HEK293T (cell line): ENCODE measurements around the gene ZNF311.
A peak's percentile ranks its signal among the peaks of the same experiment; 100 is the strongest.

Experiments
- CTCF ChIA-PET: fragments of 350-600 bp; formaldehyde crosslinking; extraction: SDS; loops from one replicate; lab custom pipeline; 2021; ENCODE audit warnings: antibody characterized with exemption, inconsistent platforms; lab: Yijun Ruan, JAX
- POLR2A ChIA-PET: fragments of 350-600 bp; formaldehyde crosslinking; extraction: SDS; loops from one replicate; lab custom pipeline; 2020; ENCODE audit warnings: antibody characterized with exemption, inconsistent platforms; lab: Yijun Ruan, JAX
- DNase-seq: peaks from one replicate; pipeline ENCODE4 v3.0.0; 2012; ENCODE audit warnings: mixed read lengths; ENCODE audit errors: extremely low spot score
- ARNT ChIP-seq: fragments of 450-650 bp; IDR thresholded peaks from 2 replicates; pipeline ENCODE4 v1.6.1; 2017; ENCODE audit warnings: mild to moderate bottlenecking
- BHLHE40 ChIP-seq: fragments of 450-650 bp; IDR thresholded peaks from 2 replicates; pipeline ENCODE4 v1.6.1; 2016; ENCODE audit warnings: mild to moderate bottlenecking, moderate library complexity, borderline replicate concordance
- CTBP1 ChIP-seq: fragments of 450-650 bp; IDR thresholded peaks from 2 replicates; pipeline ENCODE4 v1.6.1; 2016; ENCODE audit warnings: borderline replicate concordance
- ELF4 ChIP-seq: fragments of 450-650 bp; IDR thresholded peaks from 2 replicates; pipeline ENCODE4 v1.6.1; 2017; ENCODE audit warnings: antibody characterized with exemption
- FOXA1 ChIP-seq: fragments of 450-650 bp; IDR thresholded peaks from 2 replicates; pipeline ENCODE4 v1.6.1; 2016; ENCODE audit warnings: mild to moderate bottlenecking
- FOXK2 ChIP-seq: fragments of 450-650 bp; IDR thresholded peaks from 2 replicates; pipeline ENCODE4 v1.6.1; 2016; ENCODE audit warnings: mild to moderate bottlenecking
- FOXM1 ChIP-seq: fragments of 450-650 bp; IDR thresholded peaks from 2 replicates; pipeline ENCODE4 v1.6.1; 2017; ENCODE audit warnings: mild to moderate bottlenecking, borderline replicate concordance
- HDGF ChIP-seq: fragments of 450-650 bp; IDR thresholded peaks from 2 replicates; pipeline ENCODE4 v1.6.1; 2017; ENCODE audit warnings: antibody characterized with exemption, borderline replicate concordance
- L3MBTL2 ChIP-seq: fragments of 450-650 bp; conservative IDR thresholded peaks from 2 replicates; pipeline ENCODE4 v1.6.1; 2016; ENCODE audit warnings: mild to moderate bottlenecking
- LEF1 ChIP-seq: fragments of 450-650 bp; IDR thresholded peaks from 2 replicates; pipeline ENCODE4 v1.6.1; 2017; ENCODE audit warnings: mild to moderate bottlenecking, borderline replicate concordance
- NFRKB ChIP-seq: fragments of 450-650 bp; IDR thresholded peaks from 2 replicates; pipeline ENCODE4 v1.6.1; 2016; ENCODE audit warnings: mild to moderate bottlenecking, moderate library complexity
- PKNOX1 ChIP-seq: fragments of 450-650 bp; IDR thresholded peaks from 2 replicates; pipeline ENCODE4 v1.6.1; 2016
- SP1 ChIP-seq: fragments of 450-650 bp; IDR thresholded peaks from 2 replicates; pipeline ENCODE4 v1.6.1; 2017
- SUZ12 ChIP-seq: fragments of 450-650 bp; IDR thresholded peaks from 2 replicates; pipeline ENCODE4 v1.6.1; 2016; ENCODE audit warnings: mild to moderate bottlenecking
- TARDBP ChIP-seq: fragments of 450-650 bp; IDR thresholded peaks from 2 replicates; pipeline ENCODE4 v1.6.1; 2016
- ZNF384 ChIP-seq: fragments of 450-650 bp; IDR thresholded peaks from 2 replicates; pipeline ENCODE4 v1.6.1; 2016

The ZNF311 gene

GRCh38 chr6:29021434-29021833 is 16.3 kb upstream of the ZNF311 start:
- ChIA-PET CTCF (no interaction called here), POLR2A (no interaction called here)
- no peak for DNase-seq
- no peak for TF ChIP-seq SP1

GRCh38 chr6:29019629-29020028 is 14.5 kb upstream of the ZNF311 start:
- ChIA-PET POLR2A (no interaction called here), CTCF (no interaction called here)
- no peak for TF ChIP-seq LEF1
- TF ChIP-seq FOXA1: no peak
- no peak for TF ChIP-seq SUZ12
- TF ChIP-seq ZNF384: no peak
- no peak for TF ChIP-seq TARDBP
- TF ChIP-seq SP1: no peak
- TF ChIP-seq ARNT: no peak
- TF ChIP-seq FOXK2: no peak
- TF ChIP-seq CTBP1: no peak
- TF ChIP-seq NFRKB: no peak
- TF ChIP-seq BHLHE40: no peak
- no peak for TF ChIP-seq L3MBTL2
- no peak for TF ChIP-seq ELF4
- no peak for TF ChIP-seq HDGF
- no peak for TF ChIP-seq PKNOX1
- TF ChIP-seq FOXM1: no peak
- no peak for DNase-seq

- DNase-seq: no peak
- ChIA-PET CTCF (no interaction called here), POLR2A (no interaction called here)
- TF ChIP-seq L3MBTL2 (no peak), BHLHE40 (no peak), SP1 (no peak), SUZ12 (no peak), HDGF (no peak), ELF4 (no peak)
Observed at GRCh38 chr6:29017428-29017802, 12.3 kb upstream of the ZNF311 start.

- ChIA-PET POLR2A (interaction anchor here (0.5 to 5.2 kb wide), 8 partner anchors 31 to 179 kb away, joined by 3 to 34 read pairs (median 6); partner anchors contain the start of gene TRIM27), CTCF (interaction anchor here (0.6 to 1.9 kb wide), 12 partner anchors 32 to 282 kb away, joined by 3 to 10 read pairs (median 4); no protein-coding TSS in a partner anchor)
- TF ChIP-seq L3MBTL2: peak; percentile 59; the same call in 1 of the 2 replicates
- TF ChIP-seq NFRKB: no peak
- no peak for TF ChIP-seq FOXM1
- peak; percentile 71 for DNase-seq
Observed at GRCh38 chr6:29016559-29017427, 11.7 kb upstream of the ZNF311 start.

- CTCF ChIA-PET: interaction anchor here (1.3 to 1.9 kb wide), 2 partner anchors 173 to 177 kb away, joined by 5 to 10 read pairs; no protein-coding TSS in a partner anchor
- DNase-seq: no peak
- POLR2A ChIA-PET: interaction anchor here (0.8 to 5.2 kb wide), 4 partner anchors 29 to 242 kb away, joined by 3 to 34 read pairs (median 6); partner anchors contain the start of gene TRIM27
- TF ChIP-seq SP1 (no peak), FOXK2 (no peak), PKNOX1 (no peak), NFRKB (no peak)
Observed at GRCh38 chr6:29014729-29015608, 9.9 kb upstream of the ZNF311 start.

- no peak for DNase-seq
- no peak for TF ChIP-seq NFRKB
- TF ChIP-seq SUZ12: no peak
- no peak for TF ChIP-seq ZNF384
- no peak for TF ChIP-seq SP1
- TF ChIP-seq ARNT: no peak
- TF ChIP-seq TARDBP: no peak
- no peak for TF ChIP-seq LEF1
- no peak for TF ChIP-seq HDGF
- no peak for TF ChIP-seq FOXA1
- ChIA-PET CTCF (no interaction called here), POLR2A (interaction anchor here (0.6 to 1.2 kb wide), 2 partner anchors 25 to 163 kb away, joined by 3 to 4 read pairs; no protein-coding TSS in a partner anchor)
Observed at GRCh38 chr6:29011276-29011734, 6.2 kb upstream of the ZNF311 start.

GRCh38 chr6:29009358-29009757 is 4.2 kb upstream of the ZNF311 start:
- no peak for TF ChIP-seq HDGF
- DNase-seq: no peak
- ChIA-PET CTCF (no interaction called here), POLR2A (no interaction called here)
